GM23338 (cell line): ENCODE results near the gene RNF20. TPM values are rescaled to one million over a fixed set of nuclear protein-coding genes. Genes with fewer than 3 reads are reported as not detected.

ENCODE experiments used
- ATAC-seq: fragments of 200-7000 bp; cut with Tn5 transposase; 3 replicates; pipeline ENCODE4 v1.9.1; 2020
- DNase-seq: peaks from one replicate; pipeline ENCODE4 v3.0.0-alpha.2; 2015; ENCODE audit warnings: low spot score
- H2AFZ ChIP-seq: fragments of 200-600 bp; sonication (generic); 2 replicates; pipeline ENCODE4 v1.8.0; 2016; ENCODE audit warnings: antibody characterized with exemption, mild to moderate bottlenecking, moderate library complexity
- H3F3A ChIP-seq: fragments of 200-600 bp; sonication (generic); replicated peaks from 2 replicates; pipeline ENCODE4 v1.8.0; 2017; ENCODE audit warnings: antibody characterized with exemption, mixed run types, low read depth
- H3K27ac ChIP-seq: fragments of 200-600 bp; sonication (generic); 2 replicates; pipeline ENCODE4 v1.6.1; 2016; ENCODE audit warnings: low read depth
- H3K27me3 ChIP-seq: fragments of 200-600 bp; sonication (generic); 2 replicates; pipeline ENCODE4 v1.8.0; 2016; ENCODE audit warnings: mild to moderate bottlenecking, mixed run types, moderate library complexity; ENCODE audit not compliant: insufficient read depth
- H3K36me3 ChIP-seq: fragments of 200-600 bp; sonication (generic); 2 replicates; pipeline ENCODE4 v1.8.0; 2016; ENCODE audit warnings: mild to moderate bottlenecking; ENCODE audit not compliant: insufficient read depth
- H3K4me1 ChIP-seq: fragments of 200-600 bp; sonication (generic); 2 replicates; pipeline ENCODE4 v1.8.0; 2016; ENCODE audit warnings: mild to moderate bottlenecking, moderate library complexity; ENCODE audit not compliant: insufficient read depth
- H3K4me2 ChIP-seq: fragments of 200-600 bp; sonication (generic); 2 replicates; pipeline ENCODE4 v1.7.1; 2017; ENCODE audit warnings: mixed run types
- H3K4me3 ChIP-seq: fragments of 200-600 bp; sonication (generic); 2 replicates; pipeline ENCODE4 v1.6.1; 2016; ENCODE audit warnings: mixed run types
- H3K79me2 ChIP-seq: fragments of 200-600 bp; sonication (generic); replicated peaks from 2 replicates; pipeline ENCODE4 v1.8.0; 2017; ENCODE audit warnings: mild to moderate bottlenecking; ENCODE audit not compliant: insufficient read depth
- H3K9me2 ChIP-seq: fragments of 200-600 bp; sonication (generic); 2 replicates; pipeline ENCODE4 v1.8.0; 2017; ENCODE audit not compliant: insufficient read depth
- H4K20me1 ChIP-seq: fragments of 200-600 bp; sonication (generic); replicated peaks from 2 replicates; pipeline ENCODE4 v1.8.0; 2017; ENCODE audit warnings: mild to moderate bottlenecking; ENCODE audit not compliant: insufficient read depth
- H3K27ac Mint-ChIP-seq: 2 replicates; pipeline ENCODE4 v1.8.0; 2020; ENCODE audit warnings: inconsistent platforms, mild to moderate bottlenecking, moderate library complexity, mixed read lengths
- H3K27me3 Mint-ChIP-seq: 3 replicates; pipeline ENCODE4 v1.8.0; 2022; ENCODE audit warnings: low read depth, mild to moderate bottlenecking, moderate library complexity, mixed read lengths, inconsistent platforms; ENCODE audit not compliant: insufficient read depth, poor library complexity
- H3K36me3 Mint-ChIP-seq: 3 replicates; pipeline ENCODE4 v1.8.0; 2021; ENCODE audit warnings: low read depth, mild to moderate bottlenecking, inconsistent platforms, moderate library complexity, mixed read lengths
- H3K4me1 Mint-ChIP-seq: 3 replicates; pipeline ENCODE4 v1.8.0; 2020; ENCODE audit warnings: mild to moderate bottlenecking, inconsistent platforms, mixed read lengths
- H3K4me3 Mint-ChIP-seq: 3 replicates; pipeline ENCODE4 v1.8.0; 2021; ENCODE audit warnings: moderate library complexity, mild to moderate bottlenecking, inconsistent platforms, mixed read lengths
- H3K9me3 Mint-ChIP-seq: 3 replicates; pipeline ENCODE4 v1.8.0; 2020; ENCODE audit warnings: moderate library complexity, mild to moderate bottlenecking, inconsistent platforms, mixed read lengths
- CREB1 ChIP-seq: fragments of 250-450 bp; sonication (Bioruptor Pico); IDR thresholded peaks from 2 replicates; pipeline ENCODE4 v1.5.0; 2020; ENCODE audit warnings: low read depth, mild to moderate bottlenecking, moderate library complexity
- CTCF ChIP-seq, 2 experiments: fragments of 200-600 bp in 1 of 2; sonication (generic) in 1 of 2; conservative IDR thresholded peaks; 2 replicates each; pipeline versions ENCODE4 v1.5.1 to v1.6.1; 2016 to 2017; ENCODE audit warnings: antibody characterized with exemption in 2 of 2, low read depth in 2 of 2, mild to moderate bottlenecking in 2 of 2, moderate library complexity in 1 of 2
- ETS1 ChIP-seq: IDR thresholded peaks from 2 replicates; pipeline ENCODE4 v1.6.1; 2016; ENCODE audit warnings: antibody characterized with exemption
- EZH2phosphoT487 ChIP-seq: fragments of 200-600 bp; sonication (generic); IDR thresholded peaks from one replicate; pipeline ENCODE4 v1.8.1; 2018; ENCODE audit warnings: antibody characterized with exemption; ENCODE audit not compliant: unreplicated experiment
- JUNB ChIP-seq: IDR thresholded peaks from one replicate; pipeline ENCODE4 v1.6.1; 2016; ENCODE audit warnings: antibody characterized with exemption; ENCODE audit not compliant: unreplicated experiment
- NANOG ChIP-seq: IDR thresholded peaks from 2 replicates; pipeline ENCODE4 v1.6.1; 2016; ENCODE audit warnings: antibody characterized with exemption, borderline replicate concordance
- POLR2AphosphoS5 ChIP-seq: IDR thresholded peaks from 2 replicates; pipeline ENCODE4 v1.6.1; 2016; ENCODE audit warnings: antibody characterized with exemption, low read depth
- ZNF114 ChIP-seq: fragments of 250-450 bp; sonication (Bioruptor Pico); IDR thresholded peaks from 2 replicates; pipeline ENCODE4 v1.5.0; 2020; ENCODE audit warnings: mild to moderate bottlenecking, moderate library complexity
- ZNF331 ChIP-seq: fragments of 250-450 bp; sonication (Bioruptor Pico); IDR thresholded peaks from 2 replicates; pipeline ENCODE4 v1.5.0; 2020; ENCODE audit warnings: low read depth, mild to moderate bottlenecking, moderate library complexity
- ZNF462 ChIP-seq: fragments of 250-450 bp; sonication (Bioruptor Pico); IDR thresholded peaks from 2 replicates; pipeline ENCODE4 v1.5.0; 2020; ENCODE audit warnings: mild to moderate bottlenecking, moderate library complexity
- polyA plus RNA-seq: library from polyadenylated mRNA; unstranded; fragments of >200 nt; fragmentation: Nextera tagmentation; extraction: Ambion mirVana; gene quantifications from 2 replicates; pipeline ENCODE4 v1.2.1, GENCODE V29; 2016
- total RNA-seq: library from RNA; depleted of rRNA; stranded (reverse); fragments of >200 nt; shearing (Covaris generic); gene quantifications from 2 replicates; pipeline ENCODE4 v1.2.3, GENCODE V29; 2014

RNF20 gene
- total and polyA plus RNA-seq, 2 experiments from 2014 or later, result 33.6 to 36.2 TPM

GRCh38 chr9:101586651-101587050 lies 53.0 kb downstream of the RNF20 start:
- Mint-ChIP-seq H3K9me3 (no peaks in the 10 kb centered on the region; the same call in 2 of the 3 replicates), H3K27ac (no peak overlapping the region), H3K36me3 (no peaks in the 10 kb centered on the region), H3K4me3 (no peak overlapping the region), H3K27me3 (peaks cover 2% of the 10 kb centered on the region), H3K4me1 (peaks cover 21% of the 10 kb centered on the region)
- ATAC-seq, result no peak
- H3F3A ChIP-seq, result no peaks in the 10 kb centered on the region
- no peak overlapping the region for H3K27ac ChIP-seq
- DNase-seq, result no peak
- H4K20me1 ChIP-seq, result no peaks in the 10 kb centered on the region
- no peaks in the 10 kb centered on the region for H3K79me2 ChIP-seq
- H3K9me2 ChIP-seq, result peaks cover 4% of the 10 kb centered on the region
- peaks cover 27% of the 10 kb centered on the region for H3K4me1 ChIP-seq
- H3K4me2 ChIP-seq, result no peak overlapping the region
- no peaks in the 10 kb centered on the region for H3K27me3 ChIP-seq
- no peak overlapping the region; the same call in 1 of the 2 replicates for H2AFZ ChIP-seq
- no peak for TF ChIP-seq ETS1
- no peak for TF ChIP-seq EZH2phosphoT487
- no peak for TF ChIP-seq CREB1 (CRISPR knock-in tag)
- TF ChIP-seq ZNF114 (CRISPR knock-in tag), result no peak
- no peak for TF ChIP-seq POLR2AphosphoS5
- TF ChIP-seq CTCF (conservative IDR thresholded peaks at IDR 0.05; ENCODE audit: low read depth in 2 of 2), result no peak
- no peak for TF ChIP-seq ZNF331 (CRISPR knock-in tag)
- no peak overlapping the region for H3K4me3 ChIP-seq
- H3K36me3 ChIP-seq, result no peaks in the 10 kb centered on the region

- Histone ChIP-seq H3K9me2 (peaks cover 4% of the 10 kb centered on the region), H4K20me1 (no peaks in the 10 kb centered on the region), H3K4me3 (no peak overlapping the region), H3K4me2 (no peak overlapping the region), H3K27me3 (no peaks in the 10 kb centered on the region), H2AFZ (no peak overlapping the region), H3K4me1 (peaks cover 22% of the 10 kb centered on the region), H3K27ac (no peak overlapping the region), H3K79me2 (no peaks in the 10 kb centered on the region), H3K36me3 (no peaks in the 10 kb centered on the region), H3F3A (no peaks in the 10 kb centered on the region)
- Mint-ChIP-seq H3K36me3 (no peaks in the 10 kb centered on the region), H3K9me3 (no peaks in the 10 kb centered on the region; the same call in 2 of the 3 replicates), H3K27me3 (peaks cover 5% of the 10 kb centered on the region), H3K4me3 (no peak overlapping the region), H3K4me1 (peaks cover 15% of the 10 kb centered on the region), H3K27ac (no peak overlapping the region)
- no peak for DNase-seq
- ATAC-seq, result no peak
- TF ChIP-seq ZNF462 (CRISPR knock-in tag) (no peak), POLR2AphosphoS5 (no peak), ZNF114 (CRISPR knock-in tag) (no peak), NANOG (no peak), JUNB (no peak), EZH2phosphoT487 (no peak), ETS1 (no peak)
Observed at GRCh38 chr9:101587332-101588043, 53.8 kb downstream of the RNF20 start.
